GM23338 (cell line): ENCODE measurements around the gene KIFC3. TPM values are rescaled to one million over a fixed set of nuclear protein-coding genes. Genes with fewer than 3 reads are reported as not detected.

ENCODE experiments used
- ATAC-seq: fragments of 200-7000 bp; cut with Tn5 transposase; 3 replicates; pipeline ENCODE4 v1.9.1; 2020
- DNase-seq: peaks from one replicate; pipeline ENCODE4 v3.0.0-alpha.2; 2015; ENCODE audit warnings: low spot score
- H2AFZ ChIP-seq: fragments of 200-600 bp; sonication (generic); 2 replicates; pipeline ENCODE4 v1.8.0; 2016; ENCODE audit warnings: antibody characterized with exemption, mild to moderate bottlenecking, moderate library complexity
- H3F3A ChIP-seq: fragments of 200-600 bp; sonication (generic); replicated peaks from 2 replicates; pipeline ENCODE4 v1.8.0; 2017; ENCODE audit warnings: antibody characterized with exemption, mixed run types, low read depth
- H3K27ac ChIP-seq: fragments of 200-600 bp; sonication (generic); 2 replicates; pipeline ENCODE4 v1.6.1; 2016; ENCODE audit warnings: low read depth
- H3K27me3 ChIP-seq: fragments of 200-600 bp; sonication (generic); 2 replicates; pipeline ENCODE4 v1.8.0; 2016; ENCODE audit warnings: mild to moderate bottlenecking, mixed run types, moderate library complexity; ENCODE audit not compliant: insufficient read depth
- H3K36me3 ChIP-seq: fragments of 200-600 bp; sonication (generic); 2 replicates; pipeline ENCODE4 v1.8.0; 2016; ENCODE audit warnings: mild to moderate bottlenecking; ENCODE audit not compliant: insufficient read depth
- H3K4me1 ChIP-seq: fragments of 200-600 bp; sonication (generic); 2 replicates; pipeline ENCODE4 v1.8.0; 2016; ENCODE audit warnings: mild to moderate bottlenecking, moderate library complexity; ENCODE audit not compliant: insufficient read depth
- H3K4me2 ChIP-seq: fragments of 200-600 bp; sonication (generic); 2 replicates; pipeline ENCODE4 v1.7.1; 2017; ENCODE audit warnings: mixed run types
- H3K4me3 ChIP-seq: fragments of 200-600 bp; sonication (generic); 2 replicates; pipeline ENCODE4 v1.6.1; 2016; ENCODE audit warnings: mixed run types
- H3K79me2 ChIP-seq: fragments of 200-600 bp; sonication (generic); replicated peaks from 2 replicates; pipeline ENCODE4 v1.8.0; 2017; ENCODE audit warnings: mild to moderate bottlenecking; ENCODE audit not compliant: insufficient read depth
- H3K9me2 ChIP-seq: fragments of 200-600 bp; sonication (generic); 2 replicates; pipeline ENCODE4 v1.8.0; 2017; ENCODE audit not compliant: insufficient read depth
- H4K20me1 ChIP-seq: fragments of 200-600 bp; sonication (generic); replicated peaks from 2 replicates; pipeline ENCODE4 v1.8.0; 2017; ENCODE audit warnings: mild to moderate bottlenecking; ENCODE audit not compliant: insufficient read depth
- H3K27ac Mint-ChIP-seq: 2 replicates; pipeline ENCODE4 v1.8.0; 2020; ENCODE audit warnings: inconsistent platforms, mild to moderate bottlenecking, moderate library complexity, mixed read lengths
- H3K27me3 Mint-ChIP-seq: 3 replicates; pipeline ENCODE4 v1.8.0; 2022; ENCODE audit warnings: low read depth, mild to moderate bottlenecking, moderate library complexity, mixed read lengths, inconsistent platforms; ENCODE audit not compliant: insufficient read depth, poor library complexity
- H3K36me3 Mint-ChIP-seq: 3 replicates; pipeline ENCODE4 v1.8.0; 2021; ENCODE audit warnings: low read depth, mild to moderate bottlenecking, inconsistent platforms, moderate library complexity, mixed read lengths
- H3K4me1 Mint-ChIP-seq: 3 replicates; pipeline ENCODE4 v1.8.0; 2020; ENCODE audit warnings: mild to moderate bottlenecking, inconsistent platforms, mixed read lengths
- H3K4me3 Mint-ChIP-seq: 3 replicates; pipeline ENCODE4 v1.8.0; 2021; ENCODE audit warnings: moderate library complexity, mild to moderate bottlenecking, inconsistent platforms, mixed read lengths
- H3K9me3 Mint-ChIP-seq: 3 replicates; pipeline ENCODE4 v1.8.0; 2020; ENCODE audit warnings: moderate library complexity, mild to moderate bottlenecking, inconsistent platforms, mixed read lengths
- EZH2phosphoT487 ChIP-seq: fragments of 200-600 bp; sonication (generic); IDR thresholded peaks from one replicate; pipeline ENCODE4 v1.8.1; 2018; ENCODE audit warnings: antibody characterized with exemption; ENCODE audit not compliant: unreplicated experiment
- STAT1 ChIP-seq: IDR thresholded peaks from one replicate; pipeline ENCODE4 v1.6.1; 2016; ENCODE audit warnings: antibody characterized with exemption; ENCODE audit not compliant: unreplicated experiment
- polyA plus RNA-seq: library from polyadenylated mRNA; unstranded; fragments of >200 nt; fragmentation: Nextera tagmentation; extraction: Ambion mirVana; gene quantifications from 2 replicates; pipeline ENCODE4 v1.2.1, GENCODE V29; 2016
- total RNA-seq: library from RNA; depleted of rRNA; stranded (reverse); fragments of >200 nt; shearing (Covaris generic); gene quantifications from 2 replicates; pipeline ENCODE4 v1.2.3, GENCODE V29; 2014
- TF ChIP-seq, protein P1 (sequence below): fragments of 250-450 bp; sonication (Bioruptor Pico); IDR thresholded peaks from 2 replicates; pipeline ENCODE4 v1.5.0; 2020; ENCODE audit warnings: mild to moderate bottlenecking, moderate library complexity

KIFC3 gene
- total and polyA plus RNA-seq, 2 experiments from 2014 or later, result 4.4 to 12.5 TPM

DNA sequence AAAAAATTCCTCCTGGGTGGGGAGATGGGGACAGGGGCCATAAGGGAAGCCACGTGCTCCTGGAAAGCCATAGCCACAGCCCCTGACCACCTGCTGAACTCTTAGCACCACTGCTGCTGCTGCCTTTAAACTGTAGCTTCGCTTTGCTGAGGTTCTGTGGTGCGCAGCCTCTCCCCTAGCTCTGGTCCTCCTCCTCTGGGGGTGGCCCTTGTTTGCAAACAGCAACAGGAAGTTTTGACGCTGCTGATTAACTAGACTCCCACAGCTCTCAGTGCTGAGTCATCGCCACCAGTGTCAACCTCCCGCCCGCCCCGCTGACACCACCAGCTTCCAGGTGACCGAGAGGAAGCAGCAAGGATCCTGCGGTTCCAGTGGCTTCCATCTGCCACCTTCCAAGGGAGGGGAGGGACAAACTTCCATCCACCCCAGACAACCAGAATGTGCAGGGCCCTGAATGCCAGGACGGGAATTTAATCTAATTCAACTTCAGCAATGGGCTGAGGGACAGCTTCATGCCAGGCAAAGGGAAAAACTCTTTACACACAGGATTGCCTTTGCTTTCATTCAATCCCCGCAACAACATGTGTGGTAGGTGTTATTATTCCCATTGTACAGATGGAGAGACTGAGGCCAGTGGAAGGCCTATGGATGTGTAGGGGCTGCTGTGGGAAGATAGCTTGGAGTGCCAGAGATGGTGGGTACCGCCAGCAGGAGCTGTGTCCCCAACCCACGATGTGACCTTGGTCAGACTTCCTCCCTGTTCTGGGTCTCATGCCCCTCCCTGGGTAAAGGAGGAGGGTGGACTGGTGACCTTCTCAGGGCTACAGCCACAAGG lies 8.1 kb upstream of the KIFC3 start (continued):
- TF ChIP-seq, protein P1, sequence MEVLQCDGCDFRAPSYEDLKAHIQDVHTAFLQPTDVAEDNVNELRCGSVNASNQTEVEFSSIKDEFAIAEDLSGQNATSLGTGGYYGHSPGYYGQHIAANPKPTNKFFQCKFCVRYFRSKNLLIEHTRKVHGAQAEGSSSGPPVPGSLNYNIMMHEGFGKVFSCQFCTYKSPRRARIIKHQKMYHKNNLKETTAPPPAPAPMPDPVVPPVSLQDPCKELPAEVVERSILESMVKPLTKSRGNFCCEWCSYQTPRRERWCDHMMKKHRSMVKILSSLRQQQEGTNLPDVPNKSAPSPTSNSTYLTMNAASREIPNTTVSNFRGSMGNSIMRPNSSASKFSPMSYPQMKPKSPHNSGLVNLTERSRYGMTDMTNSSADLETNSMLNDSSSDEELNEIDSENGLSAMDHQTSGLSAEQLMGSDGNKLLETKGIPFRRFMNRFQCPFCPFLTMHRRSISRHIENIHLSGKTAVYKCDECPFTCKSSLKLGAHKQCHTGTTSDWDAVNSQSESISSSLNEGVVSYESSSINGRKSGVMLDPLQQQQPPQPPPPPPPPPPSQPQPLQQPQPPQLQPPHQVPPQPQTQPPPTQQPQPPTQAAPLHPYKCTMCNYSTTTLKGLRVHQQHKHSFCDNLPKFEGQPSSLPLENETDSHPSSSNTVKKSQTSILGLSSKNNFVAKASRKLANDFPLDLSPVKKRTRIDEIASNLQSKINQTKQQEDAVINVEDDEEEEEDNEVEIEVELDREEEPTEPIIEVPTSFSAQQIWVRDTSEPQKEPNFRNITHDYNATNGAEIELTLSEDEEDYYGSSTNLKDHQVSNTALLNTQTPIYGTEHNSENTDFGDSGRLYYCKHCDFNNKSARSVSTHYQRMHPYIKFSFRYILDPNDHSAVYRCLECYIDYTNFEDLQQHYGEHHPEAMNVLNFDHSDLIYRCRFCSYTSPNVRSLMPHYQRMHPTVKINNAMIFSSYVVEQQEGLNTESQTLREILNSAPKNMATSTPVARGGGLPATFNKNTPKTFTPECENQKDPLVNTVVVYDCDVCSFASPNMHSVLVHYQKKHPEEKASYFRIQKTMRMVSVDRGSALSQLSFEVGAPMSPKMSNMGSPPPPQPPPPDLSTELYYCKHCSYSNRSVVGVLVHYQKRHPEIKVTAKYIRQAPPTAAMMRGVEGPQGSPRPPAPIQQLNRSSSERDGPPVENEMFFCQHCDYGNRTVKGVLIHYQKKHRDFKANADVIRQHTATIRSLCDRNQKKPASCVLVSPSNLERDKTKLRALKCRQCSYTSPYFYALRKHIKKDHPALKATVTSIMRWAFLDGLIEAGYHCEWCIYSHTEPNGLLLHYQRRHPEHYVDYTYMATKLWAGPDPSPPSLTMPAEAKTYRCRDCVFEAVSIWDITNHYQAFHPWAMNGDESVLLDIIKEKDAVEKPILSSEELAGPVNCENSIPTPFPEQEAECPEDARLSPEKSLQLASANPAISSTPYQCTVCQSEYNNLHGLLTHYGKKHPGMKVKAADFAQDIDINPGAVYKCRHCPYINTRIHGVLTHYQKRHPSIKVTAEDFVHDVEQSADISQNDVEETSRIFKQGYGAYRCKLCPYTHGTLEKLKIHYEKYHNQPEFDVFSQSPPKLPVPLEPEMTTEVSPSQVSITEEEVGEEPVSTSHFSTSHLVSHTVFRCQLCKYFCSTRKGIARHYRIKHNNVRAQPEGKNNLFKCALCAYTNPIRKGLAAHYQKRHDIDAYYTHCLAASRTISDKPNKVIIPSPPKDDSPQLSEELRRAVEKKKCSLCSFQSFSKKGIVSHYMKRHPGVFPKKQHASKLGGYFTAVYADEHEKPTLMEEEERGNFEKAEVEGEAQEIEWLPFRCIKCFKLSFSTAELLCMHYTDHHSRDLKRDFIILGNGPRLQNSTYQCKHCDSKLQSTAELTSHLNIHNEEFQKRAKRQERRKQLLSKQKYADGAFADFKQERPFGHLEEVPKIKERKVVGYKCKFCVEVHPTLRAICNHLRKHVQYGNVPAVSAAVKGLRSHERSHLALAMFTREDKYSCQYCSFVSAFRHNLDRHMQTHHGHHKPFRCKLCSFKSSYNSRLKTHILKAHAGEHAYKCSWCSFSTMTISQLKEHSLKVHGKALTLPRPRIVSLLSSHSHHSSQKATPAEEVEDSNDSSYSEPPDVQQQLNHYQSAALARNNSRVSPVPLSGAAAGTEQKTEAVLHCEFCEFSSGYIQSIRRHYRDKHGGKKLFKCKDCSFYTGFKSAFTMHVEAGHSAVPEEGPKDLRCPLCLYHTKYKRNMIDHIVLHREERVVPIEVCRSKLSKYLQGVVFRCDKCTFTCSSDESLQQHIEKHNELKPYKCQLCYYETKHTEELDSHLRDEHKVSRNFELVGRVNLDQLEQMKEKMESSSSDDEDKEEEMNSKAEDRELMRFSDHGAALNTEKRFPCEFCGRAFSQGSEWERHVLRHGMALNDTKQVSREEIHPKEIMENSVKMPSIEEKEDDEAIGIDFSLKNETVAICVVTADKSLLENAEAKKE (CRISPR knock-in tag), result no peak

DNA sequence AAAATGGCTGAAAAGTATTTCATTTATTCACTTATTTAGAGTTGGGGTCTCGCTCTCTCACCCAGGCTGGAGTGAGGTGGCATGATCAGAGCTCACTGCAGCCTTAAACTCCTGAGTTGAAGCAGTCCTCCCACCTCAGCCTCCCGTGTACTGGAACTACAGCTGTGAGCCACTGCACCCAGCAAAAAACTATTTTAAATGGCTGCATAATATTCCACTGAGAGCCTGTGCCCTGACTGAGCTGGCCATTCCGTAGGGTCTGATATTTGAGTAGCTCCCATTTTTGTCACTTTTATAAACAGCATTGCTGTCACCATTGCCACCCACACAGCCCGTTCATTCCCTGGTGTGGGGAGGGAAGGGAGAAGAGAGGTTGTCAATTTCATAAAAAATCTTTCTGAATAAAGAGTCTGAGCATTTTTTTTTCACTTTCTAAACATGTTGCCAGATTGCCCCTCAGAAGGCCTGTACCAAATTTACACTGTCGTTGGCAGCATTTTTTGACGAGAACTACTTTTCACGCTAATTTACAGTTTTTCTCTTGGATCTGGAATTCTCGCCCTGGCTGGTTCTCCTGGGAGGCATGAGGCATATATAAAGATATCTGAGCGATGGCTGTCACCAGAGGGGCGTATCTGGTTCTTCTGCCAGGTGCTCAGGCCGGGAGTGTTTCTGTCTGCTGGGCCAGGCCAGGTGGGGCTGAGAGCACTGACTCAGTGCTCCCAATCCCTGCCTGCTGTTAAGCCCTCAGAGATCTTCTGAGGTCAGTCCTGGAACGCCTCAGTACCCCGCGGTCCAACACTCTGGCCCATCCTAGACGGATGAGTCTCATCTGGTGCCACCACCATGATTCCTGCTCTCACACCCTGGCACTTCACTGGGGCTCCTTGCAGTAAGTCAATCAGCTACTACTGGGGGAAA lies 7.2 kb upstream of the KIFC3 start:
- H3K4me1 Mint-ChIP-seq, result peaks cover 41% of the 10 kb centered on the region
- no peak overlapping the region for H3K4me3 ChIP-seq
- no peak for DNase-seq
- no peak for ATAC-seq
- H3K9me3 Mint-ChIP-seq, result no peaks in the 10 kb centered on the region
- H3K4me2 ChIP-seq, result no peak overlapping the region; the same call in 1 of the 2 replicates
- peak overlapping the region; percentile 23 for H2AFZ ChIP-seq
- no peak overlapping the region for H3K4me3 Mint-ChIP-seq
- H3K9me2 ChIP-seq, result no peaks in the 10 kb centered on the region
- H3K27me3 ChIP-seq, result no peaks in the 10 kb centered on the region
- peaks cover 21% of the 10 kb centered on the region for H3K27me3 Mint-ChIP-seq
- no peaks in the 10 kb centered on the region for H3K36me3 ChIP-seq
- H4K20me1 ChIP-seq, result no peaks in the 10 kb centered on the region
- H3K27ac ChIP-seq, result no peak overlapping the region
- no peaks in the 10 kb centered on the region for H3K79me2 ChIP-seq
- H3K4me1 ChIP-seq, result peaks cover 19% of the 10 kb centered on the region
- peak overlapping the region; percentile 89; the same call in 1 of the 2 replicates for H3K27ac Mint-ChIP-seq
- H3K36me3 Mint-ChIP-seq, result no peaks in the 10 kb centered on the region
- no peaks in the 10 kb centered on the region; the same call in 1 of the 2 replicates for H3F3A ChIP-seq
- TF ChIP-seq, protein P1 (CRISPR knock-in tag), result no peak
- TF ChIP-seq STAT1 (no peak), EZH2phosphoT487 (no peak)
